Kidney epithelial cell (primary cell): ENCODE results near the gene CDIPT. TPM values are rescaled to one million over a fixed set of nuclear protein-coding genes. Genes with fewer than 3 reads are reported as not detected.

ENCODE experiments used
- DNase-seq: peaks from one replicate; pipeline ENCODE4 v3.0.0-alpha.2; 2010; ENCODE audit warnings: low read depth
- H3K27me3 ChIP-seq: 2 replicates; pipeline ENCODE4 v1.6.0; 2011; ENCODE audit warnings: low read length; ENCODE audit not compliant: control insufficient read depth, insufficient read depth
- H3K36me3 ChIP-seq: 2 replicates; pipeline ENCODE4 v1.5.1; 2011; ENCODE audit warnings: low read length; ENCODE audit not compliant: control insufficient read depth, insufficient read depth
- H3K4me3 ChIP-seq: 2 replicates; pipeline ENCODE4 v1.5.1; 2011; ENCODE audit warnings: low read depth, mild to moderate bottlenecking, control low read depth, low read length
- CTCF ChIP-seq: IDR thresholded peaks from 2 replicates; pipeline ENCODE4 v1.5.1; 2011; ENCODE audit warnings: mild to moderate bottlenecking, moderate library complexity, low read length, control low read depth, inconsistent platforms; ENCODE audit not compliant: insufficient read depth, poor library complexity, severe bottlenecking
- total RNA-seq: library from RNA; depleted of rRNA; stranded (reverse); fragments of >200 nt; gene quantifications from 2 replicates; pipeline ENCODE4 v1.2.3, GENCODE V29; 2015

The CDIPT gene
- total RNA-seq, 1 donor from 2014 or later, result 83.9 TPM

DNA sequence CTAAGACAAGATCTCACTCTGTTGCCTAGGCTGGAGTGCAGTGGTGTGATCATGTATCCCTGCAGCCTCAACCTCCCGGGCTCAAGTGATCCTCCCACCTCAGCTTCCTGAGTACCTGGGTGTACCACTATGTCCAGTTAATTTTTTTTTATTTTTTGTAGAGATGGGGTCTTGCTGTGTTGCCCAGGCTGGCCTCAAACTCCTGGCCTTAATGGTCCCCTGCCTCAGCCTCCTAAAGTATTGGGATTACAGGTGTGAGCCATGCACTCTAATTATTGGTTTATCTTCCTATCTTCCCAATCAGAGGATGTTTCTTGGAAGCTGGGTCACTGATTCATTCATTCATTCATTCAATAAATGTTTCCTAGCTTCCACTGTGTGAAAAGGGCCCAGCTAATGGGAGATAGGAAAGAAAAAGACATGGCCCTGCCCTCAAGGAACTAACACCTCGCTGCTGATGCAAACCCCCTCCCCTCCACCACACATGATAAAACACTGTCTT lies 45.7 kb upstream of the CDIPT start:
- no peak for DNase-seq
- H3K36me3 ChIP-seq, result no peaks in the 10 kb centered on the region
- TF ChIP-seq CTCF, result no peak
- no peak overlapping the region for H3K4me3 ChIP-seq
- no peaks in the 10 kb centered on the region for H3K27me3 ChIP-seq

- no peak for TF ChIP-seq CTCF
- Histone ChIP-seq H3K27me3 (no peaks in the 10 kb centered on the region), H3K4me3 (no peak overlapping the region), H3K36me3 (no peaks in the 10 kb centered on the region)
- no peak for DNase-seq
These were observed 44.9 kb upstream of the CDIPT start for GRCh38 chr16:29907973-29908372.

DNA sequence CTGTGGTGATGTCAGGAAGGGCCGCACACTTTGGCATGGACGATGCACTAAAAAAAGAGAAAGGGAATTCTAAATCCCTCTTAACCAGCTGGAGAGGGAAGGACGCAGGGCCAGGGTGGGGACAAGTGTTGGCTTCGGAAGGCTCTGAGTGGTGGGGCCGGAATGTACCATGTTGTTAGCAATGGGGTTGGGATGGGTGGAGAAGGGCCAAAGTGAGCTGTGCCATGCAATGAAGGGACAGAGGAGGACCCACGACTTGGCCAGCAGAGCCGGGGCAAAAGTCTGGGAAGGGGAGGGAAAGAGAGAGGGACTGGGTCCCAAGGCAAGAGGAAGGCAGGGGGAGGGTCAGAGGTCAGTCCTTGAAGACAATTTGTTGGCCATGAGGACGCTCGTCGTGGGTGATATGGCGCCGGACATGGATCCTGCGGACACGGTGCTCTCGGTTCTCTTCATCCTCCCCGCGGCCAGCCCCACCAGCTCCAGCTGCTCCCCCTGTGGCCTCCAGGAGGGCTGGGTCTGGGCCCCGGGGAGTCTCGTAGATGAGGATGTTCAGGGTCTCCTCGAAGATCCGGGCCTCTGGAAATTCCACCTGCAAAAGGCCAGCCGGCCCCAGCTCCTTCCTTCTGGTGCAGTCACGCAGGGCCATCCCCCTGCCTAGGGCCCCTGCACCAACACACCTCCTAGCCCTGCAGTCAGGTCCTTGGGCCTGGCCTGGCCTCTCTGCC lies 43.7 kb upstream of the CDIPT start:
- Histone ChIP-seq H3K36me3 (no peaks in the 10 kb centered on the region), H3K4me3 (no peak overlapping the region), H3K27me3 (no peaks in the 10 kb centered on the region)
- TF ChIP-seq CTCF, result no peak
- DNase-seq, result no peak

GRCh38 chr16:29905668-29906067 lies 42.6 kb upstream of the CDIPT start:
- TF ChIP-seq CTCF, result no peak
- no peaks in the 10 kb centered on the region for H3K27me3 ChIP-seq
- DNase-seq, result no peak
- H3K36me3 ChIP-seq, result no peaks in the 10 kb centered on the region
- H3K4me3 ChIP-seq, result no peak overlapping the region

DNA sequence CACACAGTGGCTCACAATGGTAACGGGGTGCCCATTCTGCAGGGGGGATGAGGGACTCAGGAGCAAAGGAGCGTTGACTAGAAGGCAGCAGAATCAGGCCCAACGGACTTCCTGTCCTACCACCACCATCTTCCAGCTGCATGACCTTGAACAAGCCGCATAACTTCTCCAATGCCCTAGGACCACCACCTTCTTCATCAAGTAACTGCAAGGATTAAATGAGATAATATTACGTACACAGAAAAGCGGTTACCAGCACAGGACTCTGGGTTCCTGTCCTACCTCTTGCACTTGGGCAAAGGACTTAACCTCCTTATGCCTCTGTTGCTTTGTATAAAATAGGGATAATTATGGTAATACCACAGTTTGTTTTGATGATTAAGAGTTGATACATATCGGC lies 41.9 kb upstream of the CDIPT start:
- Histone ChIP-seq H3K36me3 (no peaks in the 10 kb centered on the region), H3K27me3 (no peaks in the 10 kb centered on the region), H3K4me3 (no peak overlapping the region)
- DNase-seq, result no peak
- no peak for TF ChIP-seq CTCF

DNA sequence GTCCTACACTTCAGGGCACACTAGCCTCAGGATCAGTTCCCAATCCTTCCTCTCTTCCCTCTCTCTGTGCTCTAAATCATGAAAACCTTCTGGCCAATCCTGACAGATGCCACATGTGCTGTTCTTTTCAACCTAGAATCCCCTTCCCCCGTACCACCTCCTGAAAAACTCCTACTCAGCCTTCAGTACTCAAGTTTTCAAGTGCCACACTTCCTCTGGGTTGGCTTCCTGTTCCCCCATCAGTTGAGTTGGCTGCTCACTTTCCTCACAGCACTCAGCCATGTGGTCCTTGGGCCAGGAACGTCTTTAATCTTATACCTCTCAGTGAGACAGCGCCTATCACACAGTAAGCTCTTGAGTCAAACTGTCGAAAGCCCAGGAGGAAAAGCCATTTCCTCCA lies 40.6 kb upstream of the CDIPT start:
- no peaks in the 10 kb centered on the region for H3K27me3 ChIP-seq
- TF ChIP-seq CTCF, result no peak
- H3K4me3 ChIP-seq, result no peak overlapping the region
- H3K36me3 ChIP-seq, result no peaks in the 10 kb centered on the region
- DNase-seq, result no peak
